Esophagus squamous epithelium (tissue), 5 donors: Measurements from ENCODE around the gene HLA-DPB1. TPM values are rescaled to one million over a fixed set of nuclear protein-coding genes. Genes with fewer than 3 reads are reported as not detected.

ENCODE experiments used
- DNase-seq: peaks from one replicate; lab custom pipeline; 2025; lab: John Stamatoyannopoulos, UW
- H3K27ac ChIP-seq, 4 donors: fragments of 200-600 bp; sonication (generic); one replicate each; pipeline ENCODE4 v1.5.1; 2016 to 2019; ENCODE audit warnings: mild to moderate bottlenecking in 1 of 4
- H3K27me3 ChIP-seq, 4 donors: fragments of 200-600 bp; sonication (generic); 1 replicate in 3 of 4; 2 replicates in 1 of 4; pipeline versions ENCODE4 v1.5.1 to v1.6.0; 2017 to 2021; ENCODE audit warnings: antibody characterized with exemption in 1 of 4
- H3K36me3 ChIP-seq, 3 donors: fragments of 200-600 bp; sonication (generic); one replicate each; pipeline ENCODE4 v1.5.1; 2016 to 2019
- H3K4me1 ChIP-seq, 3 donors: fragments of 200-600 bp; sonication (generic); one replicate each; pipeline ENCODE4 v1.5.1; 2017 to 2019
- H3K4me3 ChIP-seq, 4 donors: fragments of 200-600 bp; sonication (generic); 1 replicate in 3 of 4; 2 replicates in 1 of 4; pipeline ENCODE4 v1.5.1; 2016 to 2019; ENCODE audit warnings: mild to moderate bottlenecking in 2 of 4, moderate library complexity in 1 of 4
- H3K9me3 ChIP-seq, 3 donors: fragments of 200-600 bp; sonication (generic); one replicate each; pipeline ENCODE4 v1.5.1; 2016 to 2019
- CTCF ChIP-seq, 6 experiments: fragments of 450-650 bp in 4 of 6; fragments of 200-600 bp in 2 of 6; sonication (generic) in 2 of 6; IDR thresholded peaks; one replicate each; pipeline ENCODE4 v1.5.1; 2016 to 2019; ENCODE audit warnings: antibody characterized with exemption in 6 of 6, mild to moderate bottlenecking in 4 of 6, moderate library complexity in 4 of 6
- POLR2A ChIP-seq, 4 donors: fragments of 450-650 bp; IDR thresholded peaks; one replicate each; pipeline ENCODE4 v1.6.1; 2017; ENCODE audit warnings: antibody characterized with exemption in 4 of 4, mild to moderate bottlenecking in 4 of 4, moderate library complexity in 3 of 4
- WGBS, 2 donors: methylation state at CpG; one replicate each; pipeline ENCODE4 v1.1.5; 2018; 5-methylcytosine and 5-hydroxymethylcytosine counted together
- intact Hi-C: fragments of 100-400 bp; cut with DNase I; formaldehyde crosslinking; loops from one replicate; pipeline ENCODE4 v1.15.0; 2022
- total RNA-seq, 4 donors: library from RNA; depleted of rRNA; stranded (reverse); fragments of >200 nt; gene quantifications; one replicate each; pipeline ENCODE4 v1.1.0, GENCODE V29; 2016
- donor health status: DM: yes; HTN: yes; CAD: no.

The HLA-DPB1 gene
- total RNA-seq, 4 donors from 2014 or later = 3.2 to 96.9 (median 45.3) TPM

- TF ChIP-seq POLR2A (IDR thresholded peaks at IDR 0.05) (no peak), CTCF (IDR thresholded peaks at IDR 0.05) (no peak)
- no peak for DNase-seq
- intact Hi-C loops = no loop called here
- Histone ChIP-seq H3K36me3 (no peaks in the 10 kb centered on the region), H3K9me3 (no peaks in the 10 kb centered on the region), H3K4me1 (peaks cover 3 to 10% (median 7%) of the 10 kb centered on the region in 3 donors), H3K4me3 (peak overlapping the region in 1 of 4 donors; percentile 6), H3K27me3 (peaks cover 0 to 70% (median 11%) of the 10 kb centered on the region in 4 donors), H3K27ac (no peak overlapping the region)
- 10 to 14% methylated on average over 27 to 29 of the region's 32 CpGs for WGBS, 2 donors
These were observed 41.3 kb downstream of the HLA-DPB1 start for GRCh38 chr6:33116841-33117711.

GRCh38 chr6:33117811-33118277, 42.1 kb downstream of the HLA-DPB1 start:
- no peak overlapping the region for H3K27ac ChIP-seq
- no peak overlapping the region for H3K4me3 ChIP-seq
- H3K4me1 ChIP-seq = peaks cover 3 to 10% (median 7%) of the 10 kb centered on the region in 3 donors
- H3K36me3 ChIP-seq = no peaks in the 10 kb centered on the region
- peaks cover 0 to 64% (median 11%) of the 10 kb centered on the region in 4 donors for H3K27me3 ChIP-seq
- WGBS, 2 donors = 21 to 27% methylated on average over 8 of the region's 9 CpGs
- H3K9me3 ChIP-seq = no peaks in the 10 kb centered on the region
- intact Hi-C loops = no loop called here
- DNase-seq = no peak
- TF ChIP-seq CTCF (IDR thresholded peaks at IDR 0.05) = no peak
- TF ChIP-seq POLR2A (IDR thresholded peaks at IDR 0.05) = no peak

- no peak overlapping the region for H3K4me3 ChIP-seq
- H3K27ac ChIP-seq = no peak overlapping the region
- WGBS, 2 donors = 0 to 1% methylated on average over 3 of the region's 3 CpGs
- no peak for DNase-seq
- H3K9me3 ChIP-seq = peaks cover 0 to 5% (median 0%) of the 10 kb centered on the region in 3 donors
- H3K4me1 ChIP-seq = peaks cover 3 to 10% (median 7%) of the 10 kb centered on the region in 3 donors
- H3K36me3 ChIP-seq = no peaks in the 10 kb centered on the region
- TF ChIP-seq CTCF (IDR thresholded peaks at IDR 0.05) (peak; percentile 77 to 96 (median 85)), POLR2A (IDR thresholded peaks at IDR 0.05) (no peak)
- intact Hi-C loops = no loop called here
- peaks cover 0 to 56% (median 11%) of the 10 kb centered on the region in 4 donors for H3K27me3 ChIP-seq
These were observed 42.8 kb downstream of the HLA-DPB1 start for GRCh38 chr6:33118525-33119123.

GRCh38 chr6:33120001-33120400, 44.2 kb downstream of the HLA-DPB1 start:
- H3K27ac ChIP-seq = no peak overlapping the region
- H3K4me1 ChIP-seq = peaks cover 3 to 10% (median 7%) of the 10 kb centered on the region in 3 donors
- DNase-seq = no peak
- WGBS, 2 donors = 43 to 79% methylated on average over 3 of the region's 3 CpGs
- peaks cover 0 to 12% (median 0%) of the 10 kb centered on the region in 3 donors for H3K9me3 ChIP-seq
- intact Hi-C loops = loop anchor here (5.0 kb wide), 1 partner anchor 127 kb away; no protein-coding TSS in a partner anchor
- peaks cover 0 to 42% (median 12%) of the 10 kb centered on the region in 4 donors for H3K27me3 ChIP-seq
- H3K4me3 ChIP-seq = no peak overlapping the region
- TF ChIP-seq CTCF (IDR thresholded peaks at IDR 0.05) (no peak), POLR2A (IDR thresholded peaks at IDR 0.05) (no peak)
- H3K36me3 ChIP-seq = no peaks in the 10 kb centered on the region
